ENCODE data around the gene LAMA3. TPM values are rescaled to one million over a fixed set of nuclear protein-coding genes. Genes with fewer than 3 reads are reported as not detected.
"Not testable (repeated sequence)": the region's sequence is repeated elsewhere in the genome, so short reads cannot be mapped to it uniquely, and the experiment has no call there.

Gene LAMA3
- total and polyA plus RNA-seq, 2 donors from 2014 or later, result 4.4 to 66.0 TPM

DNA sequence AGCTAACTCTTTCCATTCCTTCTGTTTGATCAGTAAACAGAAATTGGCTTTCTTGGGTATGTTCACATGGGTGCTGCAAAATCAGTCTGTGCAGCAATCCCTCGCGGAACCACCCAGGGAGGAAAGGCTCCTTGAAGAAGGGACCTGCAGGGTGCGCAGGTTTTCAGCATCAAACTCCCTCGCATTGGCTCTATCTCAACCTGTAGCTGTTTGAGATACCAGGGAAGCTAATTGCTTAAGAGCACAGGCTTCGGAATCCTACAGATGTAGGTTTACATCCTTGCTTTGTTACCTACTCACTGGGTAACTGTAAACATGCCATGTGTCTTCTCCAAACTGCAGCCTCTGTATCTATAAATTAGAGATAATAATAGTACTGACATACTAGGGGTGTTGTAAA lies 43.2 kb downstream of the LAMA3 start:
- H3K36me3 ChIP-seq (ENCODE audit: control insufficient read depth in 2 of 3, insufficient read depth in 3 of 3, low read length in 3 of 3), result no peaks in the 10 kb centered on the region
- no peak for FAIRE-seq
- intact Hi-C loops (cut with DNase I), result no loop called here

DNA sequence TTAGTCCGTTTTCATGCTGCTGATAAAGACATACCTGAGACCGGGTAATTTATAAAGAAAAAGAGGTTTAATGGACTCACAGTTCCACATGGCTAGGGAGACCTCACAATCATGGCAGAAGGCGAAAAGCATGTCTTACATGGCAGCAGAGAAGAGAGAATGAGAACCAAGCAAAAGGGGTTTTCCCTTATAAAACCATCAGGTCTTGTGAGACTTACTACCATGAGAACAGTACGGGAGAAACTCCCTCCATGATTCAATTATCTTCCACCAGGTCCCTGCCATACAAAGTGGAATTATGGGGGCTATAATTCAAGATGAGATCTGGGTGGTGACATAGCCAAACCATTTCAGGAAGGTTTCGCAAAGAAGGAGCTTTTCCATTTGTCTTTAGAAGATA lies 44.0 kb downstream of the LAMA3 start:
- H3K4me3 ChIP-seq (ENCODE audit: low read length in 3 of 3); H3K27me3 ChIP-seq (ENCODE audit: control insufficient read depth, insufficient read depth, low read length); H3K9ac ChIP-seq (ENCODE audit: low read length in 3 of 3); FAIRE-seq; H3K27ac ChIP-seq (ENCODE audit: low read depth in 2 of 2, low read length in 2 of 2); H3K4me1 ChIP-seq (ENCODE audit: control insufficient read depth in 2 of 3, insufficient read depth in 2 of 3, low read depth in 1 of 3, low read length in 3 of 3); intact Hi-C loops (cut with DNase I); H3K9me3 ChIP-seq (ENCODE audit: control insufficient read depth in 2 of 3, insufficient read depth in 1 of 3, low read length in 3 of 3); DNase-seq; H3K36me3 ChIP-seq (ENCODE audit: control insufficient read depth in 2 of 3, insufficient read depth in 3 of 3, low read length in 3 of 3): not testable (repeated sequence)

More for the DNA sequence above, 43.2 kb downstream of the LAMA3 start:
- no peak for DNase-seq
- TF ChIP-seq, protein P1, sequence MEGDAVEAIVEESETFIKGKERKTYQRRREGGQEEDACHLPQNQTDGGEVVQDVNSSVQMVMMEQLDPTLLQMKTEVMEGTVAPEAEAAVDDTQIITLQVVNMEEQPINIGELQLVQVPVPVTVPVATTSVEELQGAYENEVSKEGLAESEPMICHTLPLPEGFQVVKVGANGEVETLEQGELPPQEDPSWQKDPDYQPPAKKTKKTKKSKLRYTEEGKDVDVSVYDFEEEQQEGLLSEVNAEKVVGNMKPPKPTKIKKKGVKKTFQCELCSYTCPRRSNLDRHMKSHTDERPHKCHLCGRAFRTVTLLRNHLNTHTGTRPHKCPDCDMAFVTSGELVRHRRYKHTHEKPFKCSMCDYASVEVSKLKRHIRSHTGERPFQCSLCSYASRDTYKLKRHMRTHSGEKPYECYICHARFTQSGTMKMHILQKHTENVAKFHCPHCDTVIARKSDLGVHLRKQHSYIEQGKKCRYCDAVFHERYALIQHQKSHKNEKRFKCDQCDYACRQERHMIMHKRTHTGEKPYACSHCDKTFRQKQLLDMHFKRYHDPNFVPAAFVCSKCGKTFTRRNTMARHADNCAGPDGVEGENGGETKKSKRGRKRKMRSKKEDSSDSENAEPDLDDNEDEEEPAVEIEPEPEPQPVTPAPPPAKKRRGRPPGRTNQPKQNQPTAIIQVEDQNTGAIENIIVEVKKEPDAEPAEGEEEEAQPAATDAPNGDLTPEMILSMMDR (IDR thresholded peaks at IDR 0.05; ENCODE audit: borderline replicate concordance, extremely low read depth, insufficient read depth), result no peak
- no peak overlapping the region for H3K9ac ChIP-seq (ENCODE audit: low read length in 3 of 3)
- H3K9me3 ChIP-seq (ENCODE audit: control insufficient read depth in 2 of 3, insufficient read depth in 1 of 3, low read length in 3 of 3), result no peaks in the 10 kb centered on the region
- no peak overlapping the region for H3K4me3 ChIP-seq (ENCODE audit: low read length in 3 of 3)
- no peak overlapping the region for H3K27ac ChIP-seq (ENCODE audit: low read depth in 2 of 2, low read length in 2 of 2)
- H3K4me1 ChIP-seq (ENCODE audit: control insufficient read depth in 2 of 3, insufficient read depth in 2 of 3, low read depth in 1 of 3, low read length in 3 of 3), result peaks cover 0 to 5% (median 0%) of the 10 kb centered on the region in 3 donors
- no peaks in the 10 kb centered on the region for H3K27me3 ChIP-seq (ENCODE audit: control insufficient read depth, insufficient read depth, low read length)

DNA sequence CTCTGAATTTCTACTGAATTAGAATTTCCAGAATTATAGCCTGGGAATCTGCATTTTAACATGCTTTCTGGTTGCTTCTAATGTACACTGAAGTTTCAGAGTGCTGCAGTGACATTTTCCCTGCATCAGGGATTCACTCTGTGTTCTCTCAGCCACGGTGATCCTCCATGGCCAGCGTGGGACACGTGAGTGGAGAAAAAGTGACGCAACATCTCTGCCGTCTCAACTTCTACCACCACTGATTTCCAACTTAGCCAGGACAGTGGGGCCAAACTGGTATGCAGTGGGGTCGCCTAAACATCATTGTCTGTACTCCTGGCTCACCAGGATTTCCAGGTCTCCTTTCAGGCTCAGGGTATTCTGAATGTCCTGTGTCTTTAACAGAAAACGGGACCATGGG lies 44.6 kb downstream of the LAMA3 start:
- no peak overlapping the region for H3K4me3 ChIP-seq (ENCODE audit: low read length in 3 of 3)
- peaks cover 0 to 5% (median 0%) of the 10 kb centered on the region in 3 donors for H3K4me1 ChIP-seq (ENCODE audit: control insufficient read depth in 2 of 3, insufficient read depth in 2 of 3, low read depth in 1 of 3, low read length in 3 of 3)
- H3K27me3 ChIP-seq (ENCODE audit: control insufficient read depth, insufficient read depth, low read length), result no peaks in the 10 kb centered on the region
- TF ChIP-seq, protein P1 (IDR thresholded peaks at IDR 0.05; ENCODE audit: borderline replicate concordance, extremely low read depth, insufficient read depth), result no peak
- H3K9ac ChIP-seq (ENCODE audit: low read length in 3 of 3), result no peak overlapping the region
- FAIRE-seq, result no peak
- H3K27ac ChIP-seq (ENCODE audit: low read depth in 2 of 2, low read length in 2 of 2), result no peak overlapping the region
- no peaks in the 10 kb centered on the region for H3K9me3 ChIP-seq (ENCODE audit: control insufficient read depth in 2 of 3, insufficient read depth in 1 of 3, low read length in 3 of 3)
- no peak for DNase-seq
- intact Hi-C loops (cut with DNase I), result no loop called here
- no peaks in the 10 kb centered on the region for H3K36me3 ChIP-seq (ENCODE audit: control insufficient read depth in 2 of 3, insufficient read depth in 3 of 3, low read length in 3 of 3)

DNA sequence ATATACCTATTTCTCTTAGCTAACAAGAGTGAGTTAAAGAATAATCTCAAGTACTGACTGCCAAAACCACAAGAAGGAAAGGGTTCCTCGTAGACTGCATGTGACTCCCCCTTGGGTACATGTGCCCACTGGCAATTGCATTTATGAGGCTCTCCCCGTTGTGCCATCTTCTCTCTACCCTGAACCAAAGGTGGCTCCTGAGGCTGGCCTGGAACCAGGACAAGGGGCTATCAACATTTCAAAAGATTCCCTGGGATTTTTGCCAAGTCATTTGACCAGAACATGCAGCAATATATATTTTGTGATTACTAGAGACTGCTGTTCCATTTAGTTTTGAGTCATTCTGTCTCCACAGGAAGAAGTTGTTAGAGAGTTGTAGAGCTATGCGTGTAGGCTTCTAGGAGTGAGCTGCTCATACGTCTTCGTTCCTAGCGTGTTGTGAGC lies 45.8 kb downstream of the LAMA3 start:
- Histone ChIP-seq H3K27me3 (ENCODE audit: control insufficient read depth, insufficient read depth, low read length) (no peaks in the 10 kb centered on the region), H3K9me3 (ENCODE audit: control insufficient read depth in 2 of 3, insufficient read depth in 1 of 3, low read length in 3 of 3) (no peaks in the 10 kb centered on the region), H3K4me1 (ENCODE audit: control insufficient read depth in 2 of 3, insufficient read depth in 2 of 3, low read depth in 1 of 3, low read length in 3 of 3) (peaks cover 0 to 5% (median 0%) of the 10 kb centered on the region in 3 donors), H3K9ac (ENCODE audit: low read length in 3 of 3) (no peak overlapping the region), H3K4me3 (ENCODE audit: low read length in 3 of 3) (no peak overlapping the region), H3K27ac (ENCODE audit: low read depth in 2 of 2, low read length in 2 of 2) (no peak overlapping the region), H3K36me3 (ENCODE audit: control insufficient read depth in 2 of 3, insufficient read depth in 3 of 3, low read length in 3 of 3) (no peaks in the 10 kb centered on the region)
- DNase-seq (no peak), FAIRE-seq (no peak)
- intact Hi-C loops (cut with DNase I), result no loop called here
- TF ChIP-seq, protein P1 (IDR thresholded peaks at IDR 0.05; ENCODE audit: borderline replicate concordance, extremely low read depth, insufficient read depth), result no peak
